Fibroblast of gingiva (primary cell): Measurements from ENCODE around the gene ACTR1A.
"Not testable (repeated sequence)": the region's sequence is repeated elsewhere in the genome, so short reads cannot be mapped to it uniquely, and the experiment has no call there.

Source experiments
- DNase-seq: peaks from one replicate; pipeline ENCODE4 v3.0.0-alpha.2; 2011; ENCODE audit warnings: low read depth

ACTR1A gene

DNA sequence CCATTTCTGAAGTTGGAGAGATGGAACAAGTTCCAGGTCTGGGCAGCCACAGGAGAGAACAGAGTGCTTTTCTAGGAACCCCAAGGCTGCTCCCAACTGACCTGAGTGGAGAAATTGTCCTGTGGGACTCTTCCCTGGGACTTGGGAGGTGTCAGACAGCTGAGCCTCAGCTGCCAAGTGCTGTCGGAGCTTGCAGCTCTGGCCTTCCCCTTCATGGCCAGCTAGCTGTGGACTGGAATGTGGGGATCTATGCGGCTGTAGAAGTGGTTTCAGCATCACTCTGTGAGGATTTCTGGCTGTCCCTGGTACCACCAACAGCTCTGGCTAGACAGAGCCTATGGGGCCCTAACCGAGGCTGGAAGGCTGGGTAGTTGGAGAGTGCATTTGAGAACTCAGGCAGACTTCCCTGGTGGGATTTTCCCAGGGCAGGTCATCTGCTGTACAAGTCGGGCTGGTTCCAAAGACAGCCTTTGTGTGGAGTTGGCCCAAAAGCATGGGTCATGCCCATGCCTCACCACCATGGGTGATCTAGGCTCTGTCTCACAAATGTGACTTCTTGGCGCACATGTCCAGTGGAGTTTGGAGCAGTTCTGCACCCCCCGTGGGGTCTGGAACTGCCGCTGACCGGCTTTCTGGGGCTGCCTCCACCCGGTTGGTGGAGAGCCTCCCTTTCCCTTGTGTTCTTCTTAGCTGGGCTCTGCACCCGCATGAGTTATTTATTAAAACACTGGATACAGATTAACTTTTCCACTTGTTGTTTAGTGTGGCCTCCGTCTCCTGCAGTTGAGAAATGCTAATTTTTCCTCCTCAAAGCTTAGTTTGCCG is 12.2 kb upstream of the ACTR1A start:
- DNase-seq, result no peak

DNA sequence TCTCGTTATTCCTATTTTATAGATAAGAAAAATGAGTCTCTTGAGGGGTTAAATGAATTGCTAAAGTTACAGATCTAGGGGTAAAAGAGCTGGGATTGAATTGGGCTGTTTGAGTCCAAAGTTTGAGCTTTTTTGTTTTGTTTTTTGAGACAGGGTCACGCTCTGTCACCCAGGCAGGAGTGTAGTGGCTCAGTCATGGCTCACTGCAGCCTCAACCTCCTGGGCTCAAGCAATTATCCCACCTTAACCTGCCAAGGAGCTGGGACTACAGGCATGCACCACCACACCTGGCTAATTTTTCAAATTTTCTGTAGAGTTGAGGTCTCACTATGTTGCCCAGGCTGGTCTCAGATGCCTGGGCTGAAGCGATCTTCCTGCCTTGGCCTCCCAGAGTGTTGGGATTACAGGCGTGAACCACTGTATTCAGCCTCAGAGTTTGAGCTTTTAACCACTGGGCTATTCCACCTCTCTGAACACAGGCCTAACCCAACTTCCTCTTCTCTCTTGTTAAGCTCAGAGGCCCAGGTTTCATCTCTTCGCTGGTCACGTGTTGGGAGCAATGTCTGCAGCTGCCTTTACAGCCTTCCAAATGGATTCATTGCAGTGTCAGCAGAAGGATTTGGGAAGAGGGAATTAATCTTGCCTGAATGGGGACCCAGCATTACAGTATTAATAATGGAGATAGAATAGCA is 9.2 kb upstream of the ACTR1A start:
- no peak for DNase-seq

DNA sequence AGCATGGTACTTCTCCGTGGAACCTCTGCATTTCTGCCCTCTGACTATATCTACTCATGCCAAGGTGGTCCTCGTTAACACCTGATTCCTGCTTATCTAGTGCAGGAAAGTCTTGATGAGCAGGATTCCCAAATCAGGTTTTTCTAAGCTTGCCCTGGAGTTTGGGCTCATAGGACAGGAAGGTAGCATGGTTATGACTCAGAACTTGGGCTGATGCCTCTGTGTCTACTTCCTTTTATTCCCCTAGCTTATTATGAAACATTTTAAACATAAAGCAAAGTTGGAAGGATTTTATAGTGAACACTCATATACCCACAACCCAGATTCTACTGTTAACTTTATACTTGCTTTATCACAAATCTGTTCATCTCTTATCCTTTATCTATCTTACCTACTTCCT is 6.9 kb upstream of the ACTR1A start:
- peak; percentile 29 for DNase-seq

DNA sequence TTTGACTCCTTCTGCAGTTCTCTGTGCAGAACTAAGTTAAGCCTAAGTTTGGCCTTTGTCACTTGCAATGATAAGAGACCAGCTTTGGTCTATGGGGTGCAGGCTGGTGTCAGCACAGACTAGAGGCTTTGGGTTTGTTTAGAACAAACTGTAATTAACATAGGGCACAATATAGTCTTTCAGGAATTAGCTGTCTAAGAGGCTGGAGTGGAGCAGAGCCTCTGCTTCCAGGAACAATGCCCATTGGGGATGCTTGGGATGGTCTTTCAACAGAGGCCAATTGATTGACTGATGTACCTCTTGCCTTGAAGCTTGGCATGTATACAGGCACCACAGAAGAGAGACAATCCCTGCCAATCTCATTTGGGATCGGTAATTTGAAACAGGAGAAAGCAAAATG is 6.0 kb upstream of the ACTR1A start:
- DNase-seq, result no peak

DNA sequence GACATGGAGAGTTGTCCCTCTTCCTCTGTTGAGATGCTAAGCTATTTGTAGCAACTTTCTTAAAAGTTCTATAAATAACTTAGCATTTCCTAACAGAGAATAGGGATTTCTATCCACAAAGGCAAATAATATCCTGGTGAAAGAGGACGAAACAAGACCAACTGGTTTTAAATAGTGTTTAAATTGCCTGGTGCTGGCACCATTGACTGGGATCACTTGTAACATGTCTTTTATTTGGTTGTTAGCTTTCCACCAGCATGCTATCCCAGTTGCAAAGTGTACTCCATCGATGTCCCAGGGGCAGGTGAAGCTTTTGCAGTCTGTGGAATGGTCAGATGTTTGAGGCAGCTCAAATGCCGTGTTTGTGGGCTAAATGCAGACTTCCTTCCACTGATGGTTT is 5.0 kb upstream of the ACTR1A start:
- DNase-seq, result no peak

DNA sequence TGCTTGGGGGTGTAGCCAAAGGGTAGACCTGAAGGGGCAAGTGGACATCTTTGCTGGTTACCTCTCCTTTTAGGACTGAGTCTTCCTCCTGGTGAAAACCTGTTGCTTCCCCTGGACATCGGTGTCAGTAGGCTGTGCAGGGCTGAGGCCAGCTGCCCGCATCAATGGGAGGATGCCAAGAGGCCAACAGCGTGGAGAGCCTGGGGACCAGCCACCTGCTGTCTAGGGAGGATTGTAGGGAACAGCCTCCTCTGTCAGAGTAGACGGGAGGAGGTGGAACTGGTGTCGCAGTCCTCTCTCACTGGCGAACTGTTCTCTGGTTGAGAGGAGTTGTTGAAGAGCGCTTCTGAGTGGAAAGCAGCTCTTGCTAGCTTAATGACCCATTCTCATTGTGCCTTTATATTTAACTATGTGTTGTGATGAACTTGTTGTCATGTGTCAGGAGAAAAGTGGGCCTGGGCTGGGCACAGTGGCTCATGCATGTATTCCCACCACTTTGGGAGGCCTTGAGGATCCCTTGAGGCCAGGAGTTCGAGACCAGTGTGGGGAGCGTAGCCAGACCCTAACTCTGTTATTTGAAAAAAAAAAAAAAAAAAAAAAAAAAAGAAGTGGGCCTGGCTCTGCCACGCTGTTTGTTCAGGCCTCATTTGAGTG is 3.1 kb upstream of the ACTR1A start:
- no peak for DNase-seq

DNA sequence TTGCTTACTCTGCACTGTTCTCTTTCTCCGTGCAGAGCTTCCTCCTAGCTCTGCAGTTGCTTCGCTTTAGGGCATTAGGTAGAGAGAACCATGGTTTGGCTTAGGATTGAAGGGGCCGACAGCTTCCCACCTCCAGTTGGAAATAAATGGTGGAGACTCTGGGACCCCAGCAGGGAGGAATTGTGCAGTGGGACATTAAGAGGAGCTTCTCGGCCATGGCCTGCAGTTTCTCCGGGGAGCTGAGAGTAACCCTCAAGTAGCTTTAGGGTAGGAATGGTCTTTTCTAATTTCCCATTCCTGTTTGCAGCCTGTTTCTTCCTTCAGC is 2.4 kb upstream of the ACTR1A start:
- DNase-seq, result no peak

DNA sequence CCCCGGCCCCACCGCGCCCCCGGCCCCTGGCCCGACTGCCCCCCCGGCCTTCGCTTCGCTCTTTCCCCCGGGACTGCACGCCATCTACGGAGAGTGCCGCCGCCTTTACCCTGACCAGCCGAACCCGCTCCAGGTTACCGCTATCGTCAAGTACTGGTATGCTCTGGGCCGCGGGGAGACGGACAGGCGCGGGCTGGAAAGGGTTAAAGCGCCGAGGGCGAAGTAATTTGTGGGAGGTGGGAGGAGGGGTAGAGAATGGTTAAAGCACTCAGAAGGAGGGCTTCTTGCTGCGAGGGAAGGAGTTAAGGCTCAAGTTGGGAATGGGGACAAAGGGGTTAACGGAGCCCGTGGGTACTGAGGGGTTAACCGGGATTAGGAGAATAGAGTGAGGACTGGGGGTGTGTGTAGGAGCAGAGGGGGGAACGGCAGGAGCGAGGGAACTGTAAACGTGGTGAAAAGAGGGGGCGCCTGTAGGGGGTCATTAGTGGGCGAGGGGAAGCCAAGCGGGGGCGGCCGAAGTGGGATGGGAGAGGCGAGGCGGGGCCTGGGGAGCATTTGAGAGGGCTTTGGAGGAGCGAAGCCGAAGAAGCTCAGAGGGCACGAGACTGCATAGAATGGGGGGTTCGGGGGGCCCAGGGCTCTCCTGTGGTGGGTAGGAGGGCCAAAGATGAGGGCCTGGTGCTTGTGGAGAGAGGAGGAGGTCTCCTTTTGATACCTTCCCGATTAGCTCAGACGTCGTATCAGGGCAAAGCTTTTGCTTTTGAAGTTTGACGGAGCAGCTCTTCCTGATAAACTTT is 1.9 kb upstream of the ACTR1A start:
- no peak for DNase-seq

DNA sequence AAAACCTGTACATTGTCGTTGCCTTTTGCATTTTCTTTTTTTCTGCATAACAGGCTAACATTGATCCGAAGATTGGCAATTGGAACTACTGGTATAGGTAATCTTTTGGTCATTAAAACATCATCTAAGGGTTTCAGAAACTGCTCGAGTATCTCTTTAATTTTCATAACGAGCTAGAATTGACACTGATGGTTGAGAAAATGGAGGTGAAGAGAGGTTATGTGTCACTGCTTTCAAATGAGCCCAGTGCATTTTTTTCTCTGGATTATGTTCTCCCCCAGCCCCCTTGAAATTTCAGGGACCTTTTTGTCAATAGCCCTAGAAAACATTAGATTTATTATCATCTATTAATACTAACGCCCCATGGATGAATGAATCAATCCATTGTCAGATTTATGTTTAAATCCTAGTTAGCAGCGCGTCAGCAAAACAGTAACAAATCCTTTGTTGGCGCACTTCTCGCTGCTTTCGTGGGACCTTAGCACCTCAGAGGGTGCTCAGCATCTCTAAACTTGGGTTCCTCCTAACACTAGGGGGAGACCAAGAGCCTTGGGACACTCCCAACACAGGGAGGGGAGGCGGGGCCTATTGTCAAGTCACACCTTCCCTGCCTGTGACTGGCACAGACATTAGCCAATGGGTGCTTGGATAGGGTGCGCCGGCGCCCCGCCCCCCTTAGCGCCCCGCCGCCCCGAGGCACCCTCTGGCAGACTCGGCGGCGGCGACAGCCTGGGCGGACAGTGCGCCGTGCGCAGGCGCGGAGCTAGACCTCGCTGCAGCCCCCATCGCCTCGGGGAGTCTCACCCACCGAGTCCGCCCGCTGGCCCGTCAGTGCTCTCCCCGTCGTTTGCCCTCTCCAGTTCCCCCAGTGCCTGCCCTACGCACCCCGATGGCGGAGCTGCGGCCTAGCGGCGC is 1.0 kb upstream of the ACTR1A start, which contains the start of gene SUFU:
Gene SUFU, plus strand, starts transcription at position 709 of the 915 bp plus-strand sequence. Its CDS starts 181 bp downstream, at position 890.
- peak; percentile 97 for DNase-seq

DNA sequence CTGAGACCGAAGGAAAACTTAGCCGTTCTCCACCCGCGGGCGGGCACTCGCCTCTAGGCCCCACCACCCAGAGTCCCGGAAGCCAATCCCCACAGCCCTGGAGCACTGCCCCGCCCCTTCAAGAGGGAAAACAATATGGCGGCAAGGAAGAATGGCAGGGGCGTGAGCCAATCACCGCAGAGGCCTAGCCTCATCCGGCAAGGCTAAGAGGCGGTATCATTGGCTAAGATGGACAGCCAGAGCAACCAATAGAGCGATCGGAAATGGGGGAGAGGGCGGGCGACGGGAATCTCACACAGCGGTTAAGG is 529 bp downstream of the ACTR1A start:
- DNase-seq, result peak; percentile 99

DNA sequence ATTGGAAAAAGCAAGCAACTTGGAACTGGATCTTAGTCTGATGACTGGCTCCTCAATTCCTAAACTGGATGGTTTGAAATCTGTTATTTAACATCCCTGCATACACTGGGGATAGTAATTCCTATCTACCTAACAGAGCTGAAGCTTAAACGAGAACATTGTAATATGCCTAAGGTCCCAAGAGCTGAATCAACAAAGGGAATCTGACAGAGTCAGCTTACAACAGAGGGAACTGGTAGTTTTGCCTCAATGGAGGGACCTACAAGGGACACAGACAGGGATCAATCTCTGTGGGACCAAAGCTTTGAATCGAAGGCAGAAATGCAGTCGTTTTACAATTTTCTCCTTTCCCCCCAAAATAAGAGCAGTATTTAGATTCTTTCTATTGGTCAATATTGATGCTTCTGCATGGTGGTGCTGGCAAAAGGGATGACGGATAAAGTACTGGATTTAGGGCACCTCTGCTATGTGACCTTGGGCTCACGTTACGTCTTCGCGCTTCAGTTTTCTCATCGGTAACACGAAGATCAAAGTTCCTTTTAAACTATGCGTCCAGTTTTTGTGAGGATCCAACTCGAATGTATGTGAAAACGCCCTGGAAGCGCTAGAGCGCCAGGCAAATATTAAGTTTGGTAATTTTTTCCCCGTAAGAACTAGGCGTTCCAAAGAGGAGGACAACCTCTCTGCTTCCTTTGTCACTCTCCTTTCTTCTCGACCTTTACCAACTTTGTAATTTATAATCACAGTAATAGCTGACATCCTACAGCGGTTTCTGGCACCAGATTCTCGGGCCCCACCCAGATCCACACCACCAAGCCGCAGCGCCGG is 1.1 kb downstream of the ACTR1A start:
- DNase-seq, result peak; percentile 17

DNA sequence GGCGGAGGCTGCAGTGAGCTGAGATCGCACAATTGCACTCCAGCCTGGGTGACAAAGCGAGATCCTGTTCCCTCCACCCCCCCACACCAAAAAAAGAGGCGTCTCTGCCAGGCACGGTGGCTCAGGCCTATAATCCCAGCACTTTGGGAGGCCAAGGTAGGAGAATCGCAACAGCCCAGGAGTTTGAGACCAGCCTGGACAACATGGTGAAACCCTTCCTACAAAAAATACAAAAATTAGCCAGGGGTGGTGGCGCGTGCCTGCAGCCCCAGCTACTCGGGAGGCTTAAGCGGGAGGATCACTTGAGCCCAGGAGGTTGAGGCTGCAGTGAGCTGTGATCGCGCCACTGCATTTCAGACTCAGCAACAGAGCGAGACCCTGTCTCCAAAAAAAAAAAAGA is 1.8 kb downstream of the ACTR1A start:
- not testable (repeated sequence) for DNase-seq

DNA sequence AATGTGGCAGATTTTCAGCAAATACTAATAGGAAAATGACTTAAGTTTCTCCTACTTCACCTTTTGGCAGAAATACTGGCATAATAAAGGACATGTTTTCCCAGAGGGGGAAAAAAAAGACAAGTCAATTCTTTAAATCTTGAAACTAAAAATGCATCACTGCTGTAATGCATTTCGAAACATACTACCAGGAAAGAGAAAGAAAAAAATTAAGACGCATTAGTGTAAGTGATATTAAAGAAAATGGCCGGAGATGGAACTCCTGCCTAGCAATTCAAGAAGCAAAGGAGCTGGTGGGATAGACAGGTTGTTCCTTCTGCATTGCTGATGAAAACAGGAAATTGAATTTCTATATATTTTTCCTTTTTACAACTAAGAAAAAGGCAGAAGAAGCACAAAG is 3.2 kb downstream of the ACTR1A start:
- DNase-seq, result no peak

DNA sequence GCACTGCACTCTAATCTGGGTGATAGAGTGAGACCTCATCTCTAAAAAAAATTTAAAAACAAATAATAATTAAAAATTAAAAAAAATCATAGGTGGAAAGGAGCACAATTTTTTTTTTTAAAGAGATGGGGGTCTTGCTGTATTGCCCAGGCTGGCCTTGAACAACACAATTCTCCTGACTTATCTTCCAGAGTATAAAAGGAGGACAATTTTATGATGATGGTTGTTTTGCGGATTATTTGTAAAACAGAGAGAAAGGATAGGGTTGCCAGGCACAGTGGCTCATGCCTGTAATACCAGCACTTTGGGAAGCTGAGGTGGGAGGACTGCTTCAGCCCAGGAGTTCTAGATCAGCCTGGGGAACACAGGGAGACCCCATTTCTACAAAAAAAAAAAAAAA is 5.0 kb downstream of the ACTR1A start:
- no peak for DNase-seq

DNA sequence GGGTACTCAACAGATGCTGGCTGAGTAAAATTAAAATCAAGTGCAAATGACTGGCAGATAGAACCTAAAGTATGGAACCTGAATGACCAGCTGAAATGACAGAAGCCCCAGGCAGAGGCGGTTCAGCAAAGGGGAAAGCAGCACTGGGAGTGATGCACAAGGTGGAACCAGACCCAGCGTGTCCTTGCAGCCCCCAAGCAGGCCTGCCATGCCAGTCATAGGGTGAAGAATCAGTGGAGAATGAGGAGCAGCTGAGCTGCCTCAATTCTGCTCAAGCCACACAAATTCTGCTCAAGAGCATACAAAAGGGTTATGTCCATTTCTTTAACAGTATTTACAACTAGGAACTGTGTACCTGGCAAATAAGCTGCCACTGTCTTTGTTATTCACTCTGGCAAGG is 8.7 kb downstream of the ACTR1A start:
- DNase-seq, result no peak

DNA sequence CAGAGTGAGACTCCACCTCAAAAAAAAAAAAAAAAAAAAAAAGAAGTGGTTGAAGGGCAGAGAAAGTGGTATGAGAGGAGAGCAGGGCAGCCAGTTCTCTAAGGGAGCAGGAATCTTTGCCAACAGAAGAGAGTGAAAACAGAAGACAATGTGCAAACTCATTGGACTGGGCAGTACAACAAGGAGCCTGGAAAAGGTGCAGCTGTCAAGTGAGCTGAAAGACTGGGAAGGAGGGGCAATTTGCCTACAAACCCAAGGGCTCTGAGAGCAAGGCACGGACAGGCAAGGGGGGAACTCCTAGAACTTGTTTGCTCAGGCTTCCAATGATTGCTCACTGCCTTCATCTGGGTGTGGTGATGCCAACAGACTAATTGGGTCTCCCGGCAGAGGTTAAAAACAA is 9.5 kb downstream of the ACTR1A start:
- peak; percentile 29 for DNase-seq

DNA sequence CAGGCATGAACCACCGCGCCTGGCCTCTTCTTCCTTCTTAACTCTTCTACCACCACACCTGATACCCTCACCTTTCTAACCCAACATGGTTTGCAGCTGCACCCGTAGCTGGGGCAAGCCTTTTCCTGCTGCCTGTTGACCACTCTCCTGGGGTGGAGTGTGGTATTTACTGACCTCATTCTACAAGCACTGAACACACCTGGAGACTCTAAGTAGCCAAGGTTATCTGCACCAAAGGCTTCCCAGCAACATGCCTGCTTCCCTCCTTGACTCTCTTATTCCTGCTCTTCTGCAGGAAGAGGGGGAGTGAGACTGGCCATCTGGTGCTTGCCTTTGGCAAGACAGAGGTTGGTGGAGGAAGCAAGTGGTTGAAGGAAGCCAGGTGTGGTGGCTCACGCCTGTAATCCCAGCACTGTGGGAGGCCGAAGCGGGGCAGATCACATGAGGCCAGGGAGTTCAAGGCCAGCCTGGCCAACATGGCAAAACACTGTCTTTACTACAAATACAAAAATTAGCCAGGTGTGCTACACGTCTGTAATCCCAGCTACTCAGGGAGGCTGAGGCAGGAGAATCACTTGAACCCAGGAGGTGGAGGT is 10.1 kb downstream of the ACTR1A start:
- DNase-seq, result no peak

DNA sequence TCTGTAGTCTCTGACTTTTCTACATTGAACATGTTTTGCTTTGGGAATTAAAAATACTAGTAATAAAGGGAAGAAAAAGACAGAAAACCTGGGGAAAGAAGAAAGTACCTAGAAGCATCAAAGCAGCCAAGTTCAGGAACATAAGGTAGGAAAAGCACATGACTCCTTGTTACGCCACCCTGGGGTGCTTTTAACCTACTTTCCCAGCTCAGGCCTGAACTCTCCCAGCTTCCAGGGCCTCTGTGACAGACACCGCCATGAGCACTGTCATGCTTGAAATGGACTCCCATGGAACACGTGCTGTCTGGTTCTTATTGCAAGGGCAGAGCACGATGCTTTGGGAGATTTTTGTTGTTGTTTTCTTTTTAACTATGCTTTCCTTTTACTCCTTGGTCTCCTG is 11.4 kb downstream of the ACTR1A start:
- no peak for DNase-seq

DNA sequence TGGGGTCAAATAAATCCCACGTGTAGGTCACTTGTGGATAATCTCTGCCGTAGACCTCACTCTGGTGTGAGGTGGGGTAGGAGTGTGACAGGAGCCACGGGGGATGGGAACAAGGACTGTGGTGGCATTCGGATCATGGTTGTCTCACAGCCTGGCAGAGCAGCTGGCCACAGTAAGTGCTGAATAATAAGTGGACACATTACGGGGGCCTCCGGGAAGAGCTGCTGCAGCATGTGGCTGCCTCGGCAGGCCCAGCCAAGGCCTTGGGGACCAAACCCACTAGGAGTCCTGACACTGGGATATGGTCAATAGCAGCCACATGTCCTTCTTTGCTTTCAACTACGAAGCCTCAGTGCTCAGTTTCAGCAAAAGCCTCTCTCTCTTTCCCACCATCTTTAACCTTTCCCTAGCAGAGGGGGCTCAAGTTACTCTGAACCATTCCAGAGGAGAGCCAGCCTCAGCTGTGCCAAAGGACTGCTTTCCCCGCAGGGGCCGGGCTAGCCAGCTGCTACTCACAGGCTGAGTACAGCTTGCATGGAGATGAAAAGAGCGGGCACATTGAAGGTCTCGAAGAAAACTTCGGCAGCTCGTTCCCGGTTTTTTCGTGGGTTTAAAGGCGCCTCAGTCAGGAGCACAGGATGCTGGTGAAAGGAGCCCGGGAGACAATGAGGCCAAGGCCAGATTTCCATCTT is 17.3 kb downstream of the ACTR1A start:
- DNase-seq, result no peak

DNA sequence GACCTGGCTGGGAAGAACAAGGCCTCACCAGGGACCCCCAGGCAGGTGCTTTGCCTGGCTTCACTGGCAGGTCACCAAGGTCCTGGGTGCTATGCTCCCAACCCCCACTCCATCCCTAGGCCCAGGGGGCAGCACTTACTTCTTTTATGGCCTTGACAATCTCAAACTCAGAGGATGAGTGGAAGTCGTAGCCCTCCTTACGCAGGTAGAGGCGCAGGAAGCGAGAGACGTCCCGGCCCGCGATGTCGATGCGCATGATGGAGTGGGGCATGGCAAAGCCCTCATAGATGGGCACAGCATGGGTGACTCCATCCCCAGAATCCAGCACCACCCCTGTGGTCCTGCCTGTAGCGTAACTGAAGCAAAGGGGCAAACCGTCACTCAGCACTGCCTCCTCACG is 18.5 kb downstream of the ACTR1A start:
- no peak for DNase-seq
